D721Med (cell line): ENCODE data around the gene ARHGEF10L.

Experiments
- DNase-seq: peaks from one replicate; pipeline ENCODE4 v3.0.0; 2011; ENCODE audit warnings: low spot score; ENCODE audit not compliant: insufficient read length
- FAIRE-seq: peaks from 2 replicates; lab custom pipeline; 2011; peaks lifted over from hg19 to GRCh38; lab: Jason Lieb, UNC
- TF ChIP-seq, protein P1 (sequence below): IDR thresholded peaks from 2 replicates; pipeline ENCODE4 v1.5.1; 2012; ENCODE audit warnings: mild to moderate bottlenecking, control low read depth; ENCODE audit not compliant: insufficient read depth; ENCODE audit errors: missing control alignments

ARHGEF10L gene

GRCh38 chr1:17680308-17680707, 140.8 kb downstream of the ARHGEF10L start:
- TF ChIP-seq, protein P1, sequence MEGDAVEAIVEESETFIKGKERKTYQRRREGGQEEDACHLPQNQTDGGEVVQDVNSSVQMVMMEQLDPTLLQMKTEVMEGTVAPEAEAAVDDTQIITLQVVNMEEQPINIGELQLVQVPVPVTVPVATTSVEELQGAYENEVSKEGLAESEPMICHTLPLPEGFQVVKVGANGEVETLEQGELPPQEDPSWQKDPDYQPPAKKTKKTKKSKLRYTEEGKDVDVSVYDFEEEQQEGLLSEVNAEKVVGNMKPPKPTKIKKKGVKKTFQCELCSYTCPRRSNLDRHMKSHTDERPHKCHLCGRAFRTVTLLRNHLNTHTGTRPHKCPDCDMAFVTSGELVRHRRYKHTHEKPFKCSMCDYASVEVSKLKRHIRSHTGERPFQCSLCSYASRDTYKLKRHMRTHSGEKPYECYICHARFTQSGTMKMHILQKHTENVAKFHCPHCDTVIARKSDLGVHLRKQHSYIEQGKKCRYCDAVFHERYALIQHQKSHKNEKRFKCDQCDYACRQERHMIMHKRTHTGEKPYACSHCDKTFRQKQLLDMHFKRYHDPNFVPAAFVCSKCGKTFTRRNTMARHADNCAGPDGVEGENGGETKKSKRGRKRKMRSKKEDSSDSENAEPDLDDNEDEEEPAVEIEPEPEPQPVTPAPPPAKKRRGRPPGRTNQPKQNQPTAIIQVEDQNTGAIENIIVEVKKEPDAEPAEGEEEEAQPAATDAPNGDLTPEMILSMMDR: no peak
- FAIRE-seq (no peak), DNase-seq (no peak)

- TF ChIP-seq, protein P1: no peak
- DNase-seq (no peak), FAIRE-seq (no peak)
Observed at GRCh38 chr1:17682400-17682799, 142.9 kb downstream of the ARHGEF10L start.

- DNase-seq (no peak), FAIRE-seq (no peak)
- TF ChIP-seq, protein P1: no peak
Observed at GRCh38 chr1:17683598-17683997, 144.1 kb downstream of the ARHGEF10L start.

- no peak for FAIRE-seq
- TF ChIP-seq, protein P1: no peak
- DNase-seq: no peak
Observed at GRCh38 chr1:17684810-17685209, 145.3 kb downstream of the ARHGEF10L start.

GRCh38 chr1:17686258-17686657, 146.8 kb downstream of the ARHGEF10L start:
- FAIRE-seq (no peak), DNase-seq (no peak)
- TF ChIP-seq, protein P1: no peak

DNA sequence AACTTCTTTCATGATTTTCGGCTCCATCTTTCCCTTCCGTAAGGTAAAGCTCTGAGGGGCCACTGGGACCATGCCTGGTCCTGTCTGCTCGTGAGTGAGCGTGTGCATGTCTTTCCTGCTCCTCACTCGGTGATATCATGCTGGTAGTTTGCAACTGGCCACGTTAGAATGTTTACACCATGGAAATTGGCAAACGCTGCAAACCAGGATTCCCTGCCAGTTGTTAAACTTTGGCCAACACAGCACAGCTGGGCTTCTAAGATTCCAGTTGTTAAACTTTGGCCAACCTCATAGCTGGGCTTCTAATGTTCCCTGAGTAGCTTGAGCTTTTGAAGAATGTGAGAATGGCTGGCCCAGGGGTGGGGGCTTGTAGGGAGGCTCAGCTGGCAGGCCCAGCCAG, 147.6 kb downstream of the ARHGEF10L start:
- DNase-seq (no peak), FAIRE-seq (no peak)
- TF ChIP-seq, protein P1: no peak

GRCh38 chr1:17688217-17688810, 148.8 kb downstream of the ARHGEF10L start:
- no peak for FAIRE-seq
- DNase-seq: no peak
- TF ChIP-seq, protein P1: no peak
